ENCODE data around the gene USP11. TPM values are rescaled to one million over a fixed set of nuclear protein-coding genes. Genes with fewer than 3 reads are reported as not detected.

USP11 gene
- total and polyA plus RNA-seq, 2 of the 4 experiments (the other 2 are of a cell fraction), result 33.5 to 59.7 TPM

GRCh38 chrX:47193475-47194193 is 39.2 kb upstream of the USP11 start, which contains the start of gene UBA1:
Gene UBA1 (plus strand): TSS chrX:47193829. CDS start chrX:47198803, 4,974 bp downstream.
- Histone ChIP-seq H3K9me3 (ENCODE audit: control insufficient read depth, insufficient read depth, low read length) (no peaks in the 10 kb centered on the region), H3K9ac (ENCODE audit: low read depth, low read length) (peak within 1 kb of the TSS; percentile 88), H4K8ac (ENCODE audit: low read depth in 2 of 2, low read length in 2 of 2) (peak within 1 kb of the TSS; percentile 63 to 86; a peak in 3 of 4 replicates), H2BK120ac (ENCODE audit: low read depth, low read length) (no peak within 1 kb of the TSS), H3K4me3 (ENCODE audit: insufficient read depth, low read depth, low read length) (peak within 1 kb of the TSS; percentile 74), H3K27me3 (ENCODE audit: control insufficient read depth, insufficient read depth, low read length) (no peaks in the 10 kb centered on the region; the same call in 1 of the 2 replicates), H2AK5ac (ENCODE audit: low read depth, low read length) (peak within 1 kb of the TSS; percentile 63; the same call in 1 of the 2 replicates), H4K5ac (ENCODE audit: low read depth, low read length) (peak within 1 kb of the TSS; percentile 29; the same call in 1 of the 2 replicates), H3K36me3 (ENCODE audit: control insufficient read depth, insufficient read depth, low read length) (peaks cover 19% of the 10 kb centered on the region), H4K20me1 (ENCODE audit: insufficient read depth, low read length) (peaks cover 45% of the 10 kb centered on the region), H2AFZ (replicated peaks; ENCODE audit: low read length, poor library complexity) (peak within 1 kb of the TSS; percentile 96), H2BK5ac (ENCODE audit: low read depth, low read length, poor library complexity, severe bottlenecking) (peak within 1 kb of the TSS; percentile 79), H3K9me1 (ENCODE audit: insufficient read depth, low read length) (peaks cover 5% of the 10 kb centered on the region; the same call in 1 of the 2 replicates), H3K4me1 (ENCODE audit: control insufficient read depth, insufficient read depth, low read length) (peaks cover 24% of the 10 kb centered on the region), H3K4me2 (ENCODE audit: low read depth, low read length) (peak within 1 kb of the TSS; percentile 94), H3K18ac (ENCODE audit: low read depth, low read length) (peak within 1 kb of the TSS; percentile 37; the same call in 1 of the 2 replicates), H3K56ac (ENCODE audit: extremely low read depth, insufficient read depth, low read length) (peak within 1 kb of the TSS; percentile 91), H2BK15ac (ENCODE audit: low read depth, low read length) (no peak within 1 kb of the TSS), H2BK20ac (ENCODE audit: low read depth, low read length) (no peak within 1 kb of the TSS), H3K23ac (ENCODE audit: low read depth, low read length) (peak within 1 kb of the TSS; percentile 94), H4K91ac (ENCODE audit: insufficient read depth, low read depth, low read length) (peak within 1 kb of the TSS; percentile 81), H3K14ac (replicated peaks; ENCODE audit: low read depth, low read length) (peak within 1 kb of the TSS; percentile 91), H3K4ac (ENCODE audit: low read depth, low read length) (peak within 1 kb of the TSS; percentile 85), H3K27ac (ENCODE audit: insufficient read depth, low read length) (peak within 1 kb of the TSS; percentile 87), H2AK9ac (replicated peaks; ENCODE audit: low read depth, low read length, poor library complexity) (peak within 1 kb of the TSS; percentile 99), H3K79me1 (ENCODE audit: low read depth in 1 of 2, low read length in 2 of 2) (peaks cover 15 to 47% of the 10 kb centered on the region in 2 experiments)
- peak; percentile 95 for DNase-seq
- BruUV-seq (replicated peaks), result no TSS peak
- WGBS, 2 experiments (ENCODE audit: extremely low coverage in 2 of 2, insufficient read length in 1 of 2), result 4% methylated on average over 9 of the region's 50 CpGs; no CpG with 5 or more reads in 1 of the 2 experiments
- intact Hi-C loops (cut with micrococcal nuclease), result loop anchor here (1.0 to 5.0 kb wide), 6 partner anchors 119 to 831 kb away; partner anchors contain the start of gene ZNF41
- peak; percentile 82 for ATAC-seq (ENCODE audit: low read depth)
- POLR2A ChIA-PET (ENCODE audit: unreplicated experiment), result no interaction called here
- CTCF ChIA-PET, result no interaction called here
- TF ChIP-seq MAZ (IDR thresholded peaks at IDR 0.05; ENCODE audit: borderline replicate concordance, low read depth, low read length), result peak; percentile 50; the same call in 1 of the 2 replicates
- peak; percentile 80 for TF ChIP-seq SMC3 (IDR thresholded peaks at IDR 0.05; ENCODE audit: low read depth, low read length)
- no peak for TF ChIP-seq MAFK (IDR thresholded peaks at IDR 0.05; ENCODE audit: low read depth, low read length)
- peak; percentile 94 for TF ChIP-seq POLR2A (IDR thresholded peaks at IDR 0.05; ENCODE audit: low read depth, low read length)
- no peak for TF ChIP-seq ELK1 (IDR thresholded peaks at IDR 0.05; ENCODE audit: borderline replicate concordance, low read depth, low read length)
- TF ChIP-seq CTCF (conservative IDR thresholded peaks at IDR 0.05; ENCODE audit: low read depth, low read length), result peak; percentile 92
- peak; percentile 92 for TF ChIP-seq RAD21 (IDR thresholded peaks at IDR 0.05; ENCODE audit: low read length)
- no peak for TF ChIP-seq CEBPB (IDR thresholded peaks at IDR 0.05; ENCODE audit: low read depth, low read length)
- TF ChIP-seq FOS (IDR thresholded peaks at IDR 0.05; ENCODE audit: low read depth, low read length), result peak; percentile 62; the same call in 1 of the 2 replicates
- TF ChIP-seq RFX5 (IDR thresholded peaks at IDR 0.05; ENCODE audit: low read depth, low read length), result no peak
- dilution Hi-C loops (cut with HindIII; ENCODE audit: low sequenced_read_pairs, unreplicated experiment), result no loop called here
- in situ Hi-C loops (cut with MboI; ENCODE audit: low sequenced_read_pairs), result loop anchor here (10.0 kb wide), 2 partner anchors 191 to 331 kb away; no protein-coding TSS in a partner anchor

Data from IMR-90 (cell line).